ENCODE measurements around the gene DUT. TPM values are rescaled to one million over a fixed set of nuclear protein-coding genes. Genes with fewer than 3 reads are reported as not detected.

DUT gene
- total RNA-seq, 4 donors from 2014 or later, result 50.3 to 131 (median 81.9) TPM

- ATAC-seq (ENCODE audit: low FRiP score), result no peak
- TF ChIP-seq CTCF (IDR thresholded peaks at IDR 0.05), result no peak
- no peak for DNase-seq (ENCODE audit: low spot score)
Observed at GRCh38 chr15:48307586-48307985, 23.6 kb upstream of the DUT start.

DNA sequence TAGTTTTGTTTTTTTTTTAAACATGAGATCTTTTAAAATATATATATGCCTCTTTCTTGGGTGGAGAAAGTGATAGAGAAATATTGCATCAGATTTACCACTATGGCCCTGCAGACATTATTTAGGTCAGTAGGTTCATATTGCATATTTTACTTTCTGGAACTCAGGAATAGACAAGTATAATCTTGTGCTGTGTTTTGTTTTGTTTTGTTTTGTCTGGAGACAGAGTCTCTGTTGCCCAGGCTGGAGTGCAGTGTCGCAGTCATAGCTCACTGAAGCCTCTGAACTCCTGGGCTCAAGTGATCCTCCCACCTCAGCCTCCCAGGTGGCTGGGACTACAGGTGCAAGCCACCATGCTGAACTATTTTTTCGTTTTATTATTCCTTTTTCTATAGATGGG, 21.5 kb upstream of the DUT start:
- no peak for TF ChIP-seq CTCF (IDR thresholded peaks at IDR 0.05)
- ATAC-seq (ENCODE audit: low FRiP score) (no peak), DNase-seq (ENCODE audit: low spot score) (no peak)

DNA sequence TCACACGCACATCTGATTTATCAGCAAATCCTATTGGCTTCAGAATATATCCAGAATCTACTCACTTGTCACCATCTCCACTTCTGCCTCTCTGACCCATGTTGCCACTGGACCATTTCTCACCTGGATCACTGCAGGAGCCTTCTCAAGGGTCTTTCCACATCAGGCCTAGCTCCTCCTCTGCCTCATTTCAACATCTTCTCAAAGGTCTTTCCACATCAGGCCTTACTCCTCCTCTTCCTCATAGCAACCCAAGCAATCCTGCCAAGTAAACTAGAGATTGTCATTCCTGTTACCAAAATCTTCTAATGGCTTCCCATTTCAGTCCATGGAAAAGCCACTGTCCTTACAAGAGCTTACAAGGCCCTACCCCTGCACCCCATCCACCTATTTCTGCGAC, 18.0 kb upstream of the DUT start:
- ATAC-seq (ENCODE audit: low FRiP score) (no peak), DNase-seq (ENCODE audit: low spot score) (no peak)
- TF ChIP-seq CTCF (IDR thresholded peaks at IDR 0.05), result no peak

- no peak for TF ChIP-seq CTCF (IDR thresholded peaks at IDR 0.05)
Observed at GRCh38 chr15:48315041-48315440, 16.2 kb upstream of the DUT start.

DNA sequence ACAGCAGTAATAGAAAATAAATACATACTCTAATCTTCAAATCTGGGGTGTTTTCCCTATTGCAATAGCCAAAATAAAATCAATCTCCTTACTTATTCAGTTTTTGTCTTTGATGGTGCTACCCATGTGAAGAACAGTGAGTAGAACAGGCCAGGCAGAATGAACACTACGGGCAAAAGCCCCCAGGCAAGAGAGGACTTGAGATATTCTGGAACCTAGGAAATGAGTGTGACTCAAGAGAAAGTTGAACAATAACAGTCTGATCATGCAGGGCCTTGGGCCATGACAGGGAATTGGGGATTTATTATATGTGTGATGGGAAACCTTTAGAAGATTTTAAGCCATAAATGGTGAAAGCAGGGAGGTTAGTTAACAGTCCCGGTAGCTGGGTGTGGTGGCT, 14.0 kb upstream of the DUT start:
- DNase-seq (ENCODE audit: low spot score), result no peak
- no peak for ATAC-seq (ENCODE audit: low FRiP score)
- no peak for TF ChIP-seq CTCF (IDR thresholded peaks at IDR 0.05)

More at GRCh38 chr15:48315041-48315440, 16.2 kb upstream of the DUT start:
- DNase-seq (ENCODE audit: low spot score) (no peak), ATAC-seq (ENCODE audit: low FRiP score) (no peak)

- no peak for TF ChIP-seq CTCF (IDR thresholded peaks at IDR 0.05)
- DNase-seq (ENCODE audit: low spot score) (no peak), ATAC-seq (ENCODE audit: low FRiP score) (no peak)
Observed at GRCh38 chr15:48318131-48318530, 13.1 kb upstream of the DUT start.

GRCh38 chr15:48323294-48323693, 7.9 kb upstream of the DUT start:
- ATAC-seq (ENCODE audit: low FRiP score) (no peak), DNase-seq (ENCODE audit: low spot score) (no peak)
- TF ChIP-seq CTCF (IDR thresholded peaks at IDR 0.05), result no peak
